ENCODE data around the gene EIF4H. TPM values are rescaled to one million over a fixed set of nuclear protein-coding genes. Genes with fewer than 3 reads are reported as not detected.

EIF4H gene
- total RNA-seq, 2 donors from 2014 or later = 344 to 347 TPM

DNA sequence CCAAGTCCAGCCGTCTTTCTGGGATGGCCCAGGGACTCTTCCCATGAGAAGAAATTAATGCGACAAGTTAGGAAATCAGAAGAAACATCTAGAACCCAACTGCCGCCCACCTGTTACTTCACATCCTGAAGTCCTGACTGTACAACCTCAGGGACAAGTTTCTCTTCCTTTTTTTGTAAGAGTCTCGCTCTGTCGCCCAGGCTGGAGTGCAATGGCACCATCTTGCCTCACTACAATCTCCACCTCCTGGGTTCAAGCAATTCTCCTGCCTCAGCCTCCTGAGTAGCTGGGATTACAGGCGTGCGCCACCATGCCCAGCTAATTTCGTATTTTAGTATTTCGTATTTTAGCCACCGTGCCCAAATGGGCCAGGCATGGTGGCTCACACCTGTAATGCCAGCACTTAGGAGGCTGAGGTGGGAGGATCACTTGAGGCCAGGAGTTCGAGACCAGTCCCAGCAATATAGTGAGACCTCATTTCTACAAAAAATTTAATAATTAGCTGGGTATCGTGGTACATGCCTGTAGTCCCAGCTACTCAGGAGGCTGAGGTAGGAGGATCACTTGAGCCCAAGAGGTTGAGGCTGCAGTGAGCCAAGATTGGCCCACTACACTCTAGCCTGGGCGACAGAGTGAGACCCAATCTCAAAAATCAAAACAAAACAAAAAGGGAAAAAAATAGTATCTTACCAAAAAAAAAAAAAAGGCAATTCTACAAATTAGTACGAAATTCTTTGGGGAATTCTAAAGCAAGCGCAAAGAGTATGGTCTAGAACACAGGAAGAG is 56.5 kb downstream of the EIF4H start:
- H3K27me3 Mint-ChIP-seq = no peaks in the 10 kb centered on the region
- H3K4me3 Mint-ChIP-seq = peak overlapping the region; percentile 80
- peaks cover 26 to 28% of the 10 kb centered on the region in 2 donors for H3K4me1 Mint-ChIP-seq (ENCODE audit: low read depth in 2 of 2)
- no peaks in the 10 kb centered on the region for H3K9me3 Mint-ChIP-seq
- H3K27ac Mint-ChIP-seq = peak overlapping the region; percentile 91 to 97
- ATAC-seq (peak; percentile 1 to 58), DNase-seq (ENCODE audit: low spot score) (no peak)
- H3K36me3 Mint-ChIP-seq = peaks cover 16% of the 10 kb centered on the region

GRCh38 chr7:74231232-74231590 is 57.1 kb downstream of the EIF4H start:
- Mint-ChIP-seq H3K27ac (peak overlapping the region; percentile 91 to 97), H3K36me3 (peaks cover 15% of the 10 kb centered on the region), H3K4me1 (ENCODE audit: low read depth in 2 of 2) (peaks cover 24 to 26% of the 10 kb centered on the region in 2 donors), H3K9me3 (no peaks in the 10 kb centered on the region), H3K27me3 (no peaks in the 10 kb centered on the region), H3K4me3 (peak overlapping the region; percentile 80)
- ATAC-seq = peak; percentile 79 to 89
- DNase-seq (ENCODE audit: low spot score) = peak; percentile 79

DNA sequence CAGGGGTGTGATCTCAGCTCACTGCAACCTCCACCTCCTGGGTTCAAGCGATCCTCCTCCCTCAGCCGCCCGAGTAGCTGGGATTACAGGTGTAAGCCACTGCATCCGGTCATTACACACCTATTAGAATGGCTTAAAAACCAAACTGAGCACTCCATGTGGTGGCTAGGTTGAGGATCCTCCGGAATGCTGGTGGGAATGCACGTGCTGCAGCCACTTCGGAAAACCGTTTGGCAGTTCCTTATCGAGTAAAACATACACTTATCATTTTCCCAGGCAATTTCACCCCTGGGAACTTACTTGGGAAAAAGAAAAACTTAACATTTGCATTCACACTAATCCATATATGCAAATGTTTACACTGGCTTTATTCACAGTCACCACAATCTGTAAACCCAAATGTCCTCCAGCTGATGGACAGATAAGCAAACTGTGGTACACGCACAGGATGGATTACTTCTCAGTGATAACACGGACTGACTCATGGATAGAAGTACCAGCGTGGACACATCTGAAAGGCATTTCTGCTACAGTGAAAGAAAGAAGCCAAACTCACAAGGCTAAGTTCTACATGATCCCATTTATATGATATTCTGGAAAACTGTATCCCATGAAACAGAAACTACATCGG is 59.6 kb downstream of the EIF4H start:
- no peak for DNase-seq (ENCODE audit: low spot score)
- Mint-ChIP-seq H3K4me1 (ENCODE audit: low read depth in 2 of 2) (peaks cover 24% of the 10 kb centered on the region in 2 donors), H3K9me3 (no peaks in the 10 kb centered on the region), H3K27ac (no peak overlapping the region), H3K36me3 (peaks cover 15% of the 10 kb centered on the region), H3K4me3 (no peak overlapping the region), H3K27me3 (no peaks in the 10 kb centered on the region)
- no peak for ATAC-seq

GRCh38 chr7:74235518-74236268 is 61.5 kb downstream of the EIF4H start:
- Mint-ChIP-seq H3K4me1 (ENCODE audit: low read depth in 2 of 2) (peaks cover 19 to 20% of the 10 kb centered on the region in 2 donors), H3K27me3 (no peaks in the 10 kb centered on the region), H3K9me3 (no peaks in the 10 kb centered on the region), H3K4me3 (no peak overlapping the region), H3K27ac (peak overlapping the region in 1 of 2 donors; percentile 14), H3K36me3 (peaks cover 20% of the 10 kb centered on the region)
- ATAC-seq (no peak), DNase-seq (ENCODE audit: low spot score) (no peak)

DNA sequence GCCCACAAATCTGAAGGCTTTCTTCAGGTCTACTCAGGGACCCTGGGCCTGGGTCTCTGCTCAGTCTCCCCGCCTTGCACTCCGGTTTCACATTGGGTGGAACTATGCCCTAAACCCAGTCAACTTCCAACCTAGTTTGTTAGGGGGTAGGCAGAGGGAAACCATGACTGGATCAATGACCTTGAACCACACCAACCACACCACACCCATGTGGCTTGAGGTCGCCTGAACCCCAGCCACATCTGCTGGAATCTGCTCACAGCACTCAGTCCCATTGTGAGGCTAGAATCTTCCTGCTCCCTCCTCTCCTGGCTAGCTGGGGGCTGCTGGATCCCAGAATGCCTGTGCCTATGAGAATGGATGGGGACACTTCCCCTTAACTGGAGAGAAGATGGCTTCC is 62.1 kb downstream of the EIF4H start:
- Mint-ChIP-seq H3K4me1 (ENCODE audit: low read depth in 2 of 2) (peaks cover 15 to 16% of the 10 kb centered on the region in 2 donors), H3K9me3 (no peaks in the 10 kb centered on the region), H3K36me3 (peaks cover 22% of the 10 kb centered on the region), H3K4me3 (no peak overlapping the region), H3K27me3 (no peaks in the 10 kb centered on the region), H3K27ac (no peak overlapping the region)
- DNase-seq (ENCODE audit: low spot score) (no peak), ATAC-seq (peak in 1 of 2 donors; percentile 63)

- no peak for DNase-seq (ENCODE audit: low spot score)
- Mint-ChIP-seq H3K27me3 (no peaks in the 10 kb centered on the region), H3K4me3 (no peak overlapping the region), H3K4me1 (ENCODE audit: low read depth in 2 of 2) (peaks cover 15 to 16% of the 10 kb centered on the region in 2 donors), H3K36me3 (peaks cover 22% of the 10 kb centered on the region), H3K27ac (no peak overlapping the region), H3K9me3 (no peaks in the 10 kb centered on the region)
- no peak for ATAC-seq
These were observed 66.3 kb downstream of the EIF4H start for GRCh38 chr7:74240482-74240881.

GRCh38 chr7:74242122-74242443 is 67.9 kb downstream of the EIF4H start:
- Mint-ChIP-seq H3K36me3 (peaks cover 19% of the 10 kb centered on the region), H3K4me1 (ENCODE audit: low read depth in 2 of 2) (peaks cover 9 to 12% of the 10 kb centered on the region in 2 donors), H3K27ac (no peak overlapping the region), H3K9me3 (no peaks in the 10 kb centered on the region), H3K27me3 (no peaks in the 10 kb centered on the region), H3K4me3 (no peak overlapping the region)
- DNase-seq (ENCODE audit: low spot score) (no peak), ATAC-seq (no peak)

DNA sequence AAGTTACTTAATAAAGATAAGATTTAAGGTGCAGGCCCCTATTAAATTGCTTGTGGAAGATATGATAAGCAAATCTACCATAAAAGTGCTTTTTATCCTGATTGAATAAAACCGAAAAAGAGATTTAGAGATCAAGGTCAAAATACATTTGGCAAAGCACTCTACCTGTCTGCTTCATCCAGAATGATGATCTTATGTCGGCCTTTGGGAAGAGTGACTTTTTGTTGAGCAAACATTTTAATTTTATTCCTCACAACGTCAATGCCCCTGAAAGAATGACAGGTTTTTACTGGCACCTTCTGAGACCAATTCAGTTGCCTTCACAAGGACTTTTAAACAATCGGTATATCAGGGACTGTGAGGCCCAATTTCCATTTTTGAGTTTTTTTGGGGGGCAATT is 72.3 kb downstream of the EIF4H start:
- no peaks in the 10 kb centered on the region for H3K9me3 Mint-ChIP-seq
- H3K27ac Mint-ChIP-seq = no peak overlapping the region
- no peak for ATAC-seq
- peaks cover 5 to 12% of the 10 kb centered on the region in 2 donors for H3K4me1 Mint-ChIP-seq (ENCODE audit: low read depth in 2 of 2)
- peaks cover 15% of the 10 kb centered on the region for H3K36me3 Mint-ChIP-seq
- H3K27me3 Mint-ChIP-seq = no peaks in the 10 kb centered on the region
- DNase-seq (ENCODE audit: low spot score) = no peak
- no peak overlapping the region for H3K4me3 Mint-ChIP-seq

Other genes starting within 250 kb of the EIF4H start
- gene ELN, start 146.2 kb upstream of the EIF4H start, total RNA-seq = under 1 TPM in 1 of 2 donors, not detected in 1; 0.10 TPM
- 10 to 100 TPM; 48.4 to 52.9 TPM for gene LIMK1, start 90.6 kb upstream of the EIF4H start, total RNA-seq
- 100 to 1,000 TPM in 1 of 2 donors, 10 to 100 TPM in 1; 78.0 to 161 TPM for gene LAT2, start 35.6 kb downstream of the EIF4H start, total RNA-seq
- 10 to 100 TPM; 66.4 to 87.5 TPM for gene RFC2, start 80.0 kb downstream of the EIF4H start, total RNA-seq
- 10 to 100 TPM; 12.2 to 17.0 TPM for gene CLIP2, start 115.1 kb downstream of the EIF4H start, total RNA-seq

All from natural killer cell treated with Interleukin-12 subunit alpha and Interleukin-12 subunit beta and Interleukin-15 and Interleukin-18, amount 100 ng/mL, for 72 hours (primary cell).